SK-N-MC (cell line): Measurements from ENCODE around the gene ST8SIA6.

Experiments used
- EZH2 ChIP-seq: fragments of 200-600 bp; sonication (generic); IDR thresholded peaks from one replicate; pipeline ENCODE4 v1.6.1; 2017; ENCODE audit warnings: antibody characterized with exemption
- FOXP2 ChIP-seq: optimal IDR thresholded peaks from 2 replicates; pipeline ENCODE3; 2011; ENCODE audit warnings: mild to moderate bottlenecking, moderate library complexity; ENCODE audit not compliant: insufficient read depth; ENCODE audit errors: extremely low read length, control extremely low read depth
- POLR2AphosphoS5 ChIP-seq: IDR thresholded peaks from 2 replicates; pipeline ENCODE4 v1.6.1; 2012; ENCODE audit warnings: mild to moderate bottlenecking, low read depth, low read length, borderline replicate concordance

DNA sequence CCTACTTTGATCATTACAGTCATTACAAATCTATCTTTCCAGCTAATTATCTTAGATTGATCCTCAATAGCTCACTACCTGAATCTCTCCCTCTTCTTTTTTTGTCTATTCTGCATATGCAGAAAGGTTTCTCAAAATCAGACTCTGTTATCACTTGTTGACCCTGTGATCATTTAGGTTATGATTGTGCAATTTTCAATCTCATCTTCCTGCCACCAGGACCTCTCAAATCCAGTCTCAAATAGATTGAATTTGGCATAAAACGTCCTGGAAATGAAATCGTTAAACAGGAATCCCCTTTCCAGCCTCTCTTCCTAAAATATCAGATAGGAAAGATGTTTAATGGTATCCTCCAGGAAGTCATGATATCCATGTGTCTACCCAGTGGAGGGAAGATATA is 96.6 kb downstream of the ST8SIA6 start:
- no peak for TF ChIP-seq POLR2AphosphoS5
- TF ChIP-seq EZH2: no peak
- no peak for TF ChIP-seq FOXP2
